Stimulated activated CD8-positive, alpha-beta memory T cell treated with anti-CD3 and anti-CD28 coated beads, Interleukin-2, amount 100 ng/mL, for 1 hour (primary cell): ENCODE data around the gene PLA2G4B.

ENCODE experiments used
- DNase-seq, 2 donors: peaks; one replicate each; pipeline ENCODE4 v3.0.0-alpha.2; 2020; ENCODE audit warnings: low read depth in 2 of 2

PLA2G4B gene

GRCh38 chr15:41838400-41838897 lies at the start of gene PLA2G4B:
TSS of gene PLA2G4B (plus strand) at chr15:41838847. CDS start at chr15:41838914, 67 bp downstream.
- no peak for DNase-seq

- no peak for DNase-seq
Observed at GRCh38 chr15:41789236-41789635, 49.4 kb upstream of the PLA2G4B start.

DNA sequence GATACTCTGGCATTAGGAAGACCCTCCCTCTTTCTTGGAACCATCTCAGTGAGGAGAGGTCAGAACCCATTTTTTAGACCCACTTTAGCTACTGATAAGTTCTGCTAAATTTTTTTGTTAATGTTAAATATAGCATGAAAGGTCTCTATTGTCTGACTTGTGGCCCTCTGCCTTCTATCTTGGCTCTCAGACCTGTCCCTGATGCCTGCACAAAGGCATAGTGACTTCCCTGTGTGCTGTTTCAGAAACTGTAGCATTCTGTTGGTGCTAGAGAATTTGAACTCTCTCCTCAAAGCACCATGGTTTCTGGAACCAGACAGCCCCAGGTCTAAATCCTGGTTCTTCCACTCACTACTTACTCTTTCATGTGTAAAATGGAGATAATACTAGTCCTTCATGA lies 49.0 kb upstream of the PLA2G4B start:
- DNase-seq: no peak

DNA sequence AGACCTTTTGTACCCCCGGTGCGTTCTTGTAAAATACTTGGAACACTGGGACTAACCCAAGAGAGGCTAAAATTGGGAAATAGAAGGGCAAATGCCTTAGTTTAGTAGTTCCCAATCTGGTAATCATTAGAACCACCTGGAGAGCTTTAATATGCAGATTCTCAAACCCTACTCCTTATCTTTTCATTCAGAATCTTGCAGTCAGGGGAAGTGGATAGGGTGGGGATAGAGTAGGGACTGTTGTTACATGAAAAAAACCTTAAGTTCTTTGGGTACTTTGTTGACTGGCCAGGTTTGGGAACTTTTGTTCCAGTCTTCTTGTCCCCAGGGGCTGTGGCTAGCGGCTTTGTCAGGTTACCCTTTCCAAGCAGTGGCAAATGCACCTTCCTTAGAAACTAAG lies 48.5 kb upstream of the PLA2G4B start:
- no peak for DNase-seq

- DNase-seq: no peak
Observed at GRCh38 chr15:41790756-41791546, 47.7 kb upstream of the PLA2G4B start.

- DNase-seq: no peak
Observed at GRCh38 chr15:41791547-41791937, 47.1 kb upstream of the PLA2G4B start.

DNA sequence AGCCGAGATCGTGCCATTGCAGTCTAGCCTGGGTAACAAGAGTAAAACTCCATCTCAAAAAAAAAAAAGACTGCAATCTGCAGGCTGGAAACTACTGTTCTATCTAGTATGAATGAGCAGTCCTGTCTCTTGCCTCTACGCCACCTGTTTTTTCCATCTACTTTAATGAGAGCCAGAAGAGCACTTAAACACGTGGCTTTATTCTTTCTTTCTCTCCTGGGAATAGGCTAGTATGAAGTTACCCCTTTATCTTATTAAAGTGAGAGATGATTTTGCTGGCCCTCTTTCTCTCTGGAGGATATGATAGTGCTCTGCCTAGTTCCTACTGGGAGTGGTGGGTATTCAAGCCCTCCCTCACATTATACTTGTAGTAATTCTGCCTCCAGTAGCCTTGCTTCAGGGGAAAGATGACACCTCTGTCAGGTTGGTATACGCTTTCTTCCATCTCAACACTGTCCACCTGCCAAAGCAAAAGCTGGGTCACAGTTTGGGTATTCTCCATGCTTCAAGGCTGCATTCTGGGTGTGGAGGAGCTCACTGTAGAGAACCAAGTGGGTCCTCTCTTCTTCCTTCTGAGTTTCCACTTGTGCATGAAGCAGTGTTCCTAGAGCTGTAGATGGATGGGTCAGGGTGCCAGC lies 46.5 kb upstream of the PLA2G4B start:
- DNase-seq: no peak

GRCh38 chr15:41794081-41794480 lies 44.6 kb upstream of the PLA2G4B start:
- DNase-seq: no peak

DNA sequence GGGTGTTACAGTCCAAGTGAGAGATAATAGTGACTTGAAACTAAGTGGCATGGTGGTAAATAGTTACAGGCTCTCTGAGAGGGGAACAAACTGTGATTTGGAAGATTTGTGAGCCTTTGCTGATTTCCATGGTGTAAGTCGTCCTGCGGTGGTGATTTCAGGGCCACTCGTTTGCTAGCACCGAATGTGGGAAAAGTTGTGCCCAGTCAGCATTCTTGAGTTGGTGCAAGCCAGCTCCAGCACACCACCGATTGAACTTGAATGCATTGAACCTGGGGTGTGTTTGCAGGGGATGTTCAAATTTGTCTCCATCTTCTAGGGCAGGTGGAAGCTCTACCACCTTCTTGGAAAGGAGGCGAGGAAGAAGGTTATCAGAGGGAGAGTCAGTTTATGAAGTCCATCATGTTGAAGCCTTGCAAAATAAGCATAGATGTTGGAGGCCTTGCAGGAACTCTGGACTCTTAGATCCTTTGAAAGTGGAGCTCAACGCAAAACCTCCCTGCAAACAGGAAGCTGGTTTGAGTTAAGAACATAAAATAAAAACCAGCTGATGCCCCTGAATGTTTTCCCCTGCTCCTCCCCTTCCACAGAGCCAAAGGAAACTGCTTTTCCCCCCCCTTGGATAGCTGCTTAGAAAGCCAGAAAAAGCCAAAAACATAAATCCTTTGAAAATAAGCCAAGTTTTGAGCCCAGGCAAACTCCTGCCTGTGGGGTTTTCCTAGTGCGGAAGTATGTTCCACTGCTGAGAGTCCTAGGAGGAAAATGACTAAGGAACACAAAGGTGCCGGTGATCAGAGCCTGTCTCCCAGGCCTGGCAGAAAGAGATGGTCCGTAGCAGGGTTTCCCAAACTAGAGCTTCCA lies 42.4 kb upstream of the PLA2G4B start:
- no peak for DNase-seq

DNA sequence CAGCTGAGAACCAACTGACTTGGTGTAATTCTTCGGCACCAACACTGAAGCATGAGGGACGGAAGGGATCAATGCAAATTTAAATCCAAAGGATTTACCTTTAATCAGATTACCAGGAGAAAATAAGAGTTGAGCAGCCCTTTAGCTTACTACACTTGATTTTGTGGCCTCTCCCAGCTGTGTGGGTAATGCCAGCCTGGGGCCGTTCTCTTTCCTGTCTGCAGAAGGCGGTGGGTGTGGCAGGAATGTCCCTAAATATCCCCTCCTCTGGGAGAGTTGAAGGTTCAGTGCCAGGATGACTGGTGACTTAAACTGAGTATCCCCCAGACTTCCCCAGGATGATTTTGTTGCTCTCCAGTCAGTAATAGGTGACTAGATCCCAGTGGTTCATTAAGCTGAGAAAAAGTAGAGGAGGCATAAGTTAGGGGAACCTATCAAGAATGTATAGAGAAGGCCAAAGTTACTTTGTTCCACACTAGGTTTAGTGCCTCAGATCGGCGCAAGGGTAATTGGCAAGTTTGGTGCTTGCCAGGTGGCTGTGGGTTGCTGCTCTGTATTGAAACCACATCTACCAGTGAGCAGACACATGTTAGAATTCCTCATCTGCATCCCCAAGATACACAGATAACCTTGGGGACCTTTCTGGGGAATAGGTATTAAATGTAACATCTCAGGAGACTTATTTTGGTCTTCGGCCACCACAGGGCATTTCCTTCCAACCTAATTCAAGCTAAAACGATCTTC lies 41.3 kb upstream of the PLA2G4B start:
- no peak for DNase-seq

DNA sequence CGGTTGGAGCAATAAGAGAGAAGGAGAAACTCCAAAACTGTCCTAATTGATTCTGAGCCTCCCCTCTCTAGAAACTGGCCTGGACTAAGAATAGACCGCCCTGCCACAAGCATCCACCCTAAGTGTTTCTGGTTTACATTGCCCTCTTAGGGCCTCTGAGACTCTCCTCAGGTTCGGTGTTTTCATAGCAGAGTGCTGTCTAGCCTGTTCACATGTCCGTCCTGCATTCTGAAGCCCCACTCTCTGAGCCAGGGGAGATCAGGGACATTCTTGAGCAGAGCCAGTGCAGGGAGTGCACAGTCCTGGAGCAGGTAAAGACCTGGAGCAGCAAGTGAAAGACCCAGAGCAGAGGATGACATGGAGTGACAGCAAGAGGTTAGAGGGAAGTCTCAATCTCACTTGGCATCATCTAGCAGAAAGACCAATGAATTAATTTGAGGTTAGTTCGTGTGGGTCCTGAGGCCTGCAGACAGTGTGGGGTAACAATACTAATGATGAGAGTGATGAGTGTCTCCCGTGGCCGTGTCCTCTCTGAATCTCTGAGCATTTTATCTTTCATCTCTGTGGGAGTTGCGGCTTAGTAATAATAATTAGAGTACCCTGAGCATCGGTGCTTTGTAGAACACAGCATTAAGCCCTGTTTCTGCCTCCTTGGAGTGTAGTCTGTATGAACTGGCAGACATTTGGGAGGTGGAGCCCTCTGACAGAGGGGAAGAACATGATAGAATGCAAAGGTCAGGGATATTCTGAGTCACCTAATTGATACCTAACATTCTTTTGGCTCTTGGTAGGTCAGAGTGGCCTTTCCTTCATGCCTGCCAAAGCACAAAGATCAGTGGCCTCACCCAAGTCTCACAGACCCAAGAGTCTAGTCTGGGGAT lies 39.8 kb upstream of the PLA2G4B start:
- no peak for DNase-seq

DNA sequence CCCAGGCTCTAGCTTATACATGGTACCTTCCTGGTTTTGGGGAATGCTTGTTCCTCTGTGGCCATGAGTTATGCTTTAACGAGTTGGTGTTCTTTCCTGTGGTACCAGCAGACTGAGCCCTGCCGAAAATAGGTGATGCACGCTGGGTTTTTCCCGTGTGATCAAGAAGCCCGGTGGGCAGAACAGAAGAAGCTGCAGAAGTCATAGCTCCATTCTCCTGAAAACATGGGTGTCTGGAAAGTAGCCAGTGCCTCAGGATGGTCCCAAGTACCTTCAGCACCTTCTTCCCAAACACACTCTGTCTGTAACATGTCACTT lies 39.2 kb upstream of the PLA2G4B start:
- DNase-seq: no peak

GRCh38 chr15:41801185-41801584 lies 37.5 kb upstream of the PLA2G4B start:
- DNase-seq: no peak

- no peak for DNase-seq
Observed at GRCh38 chr15:41801850-41802455, 36.7 kb upstream of the PLA2G4B start.

DNA sequence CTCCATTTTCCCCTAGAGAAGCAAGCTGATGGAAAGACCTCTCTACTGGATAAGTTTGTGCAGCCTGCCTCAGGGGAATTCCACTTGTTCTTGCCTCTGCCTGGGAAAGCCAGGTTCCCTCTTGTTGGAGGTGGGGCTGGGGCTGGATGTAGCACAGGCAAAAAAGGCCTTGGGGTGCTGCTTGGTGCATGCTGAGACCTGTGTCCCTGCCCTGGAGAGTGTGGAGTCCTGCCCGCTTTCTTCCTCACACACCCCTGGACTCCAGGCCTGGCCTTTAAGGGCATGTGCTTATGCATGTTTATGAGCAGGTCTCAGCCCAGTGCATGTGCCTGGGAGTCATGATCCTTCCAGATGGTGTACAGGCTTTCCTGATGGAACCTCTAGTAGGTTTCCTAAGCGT lies 34.3 kb upstream of the PLA2G4B start:
- DNase-seq: no peak

DNA sequence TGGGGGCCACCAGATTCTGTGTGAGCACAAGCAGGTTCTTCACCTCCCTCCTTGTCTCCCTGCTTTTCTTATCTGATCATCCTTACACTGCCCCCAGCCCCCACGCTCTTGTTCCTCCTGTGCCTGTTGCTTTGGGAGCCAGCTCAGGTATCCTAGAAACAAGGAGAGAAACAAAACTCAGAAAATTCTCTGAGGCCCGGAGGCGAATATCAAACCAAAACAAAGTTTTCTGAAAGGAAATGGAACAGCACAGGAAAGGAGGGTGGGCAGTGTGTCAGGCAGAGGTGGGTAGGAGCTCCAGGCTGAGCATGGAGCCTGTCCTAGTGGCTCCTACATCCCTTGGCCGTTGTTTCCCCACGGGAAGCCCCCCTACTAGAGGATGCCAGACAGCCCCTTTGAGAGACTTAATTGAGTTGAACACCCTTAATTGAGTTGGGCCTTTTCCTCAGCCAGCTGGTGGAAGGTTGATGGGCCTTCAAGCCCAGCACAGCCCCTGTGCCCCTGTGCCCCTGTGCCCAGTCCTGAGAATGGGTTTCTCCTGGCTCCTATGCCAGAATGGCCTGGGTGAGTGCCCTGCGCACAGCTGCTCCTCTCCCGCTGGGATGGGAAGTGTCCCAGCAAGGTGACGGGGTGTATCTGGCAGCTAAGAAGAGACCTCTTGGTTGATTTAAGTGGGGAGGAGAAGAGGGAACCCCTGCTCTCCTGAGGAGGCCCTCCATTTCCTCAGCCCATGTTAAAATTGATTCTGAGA lies 33.6 kb upstream of the PLA2G4B start:
- no peak for DNase-seq

- DNase-seq: no peak
Observed at GRCh38 chr15:41805711-41806110, 32.9 kb upstream of the PLA2G4B start.

GRCh38 chr15:41806291-41807181 lies 32.1 kb upstream of the PLA2G4B start:
- no peak for DNase-seq

DNA sequence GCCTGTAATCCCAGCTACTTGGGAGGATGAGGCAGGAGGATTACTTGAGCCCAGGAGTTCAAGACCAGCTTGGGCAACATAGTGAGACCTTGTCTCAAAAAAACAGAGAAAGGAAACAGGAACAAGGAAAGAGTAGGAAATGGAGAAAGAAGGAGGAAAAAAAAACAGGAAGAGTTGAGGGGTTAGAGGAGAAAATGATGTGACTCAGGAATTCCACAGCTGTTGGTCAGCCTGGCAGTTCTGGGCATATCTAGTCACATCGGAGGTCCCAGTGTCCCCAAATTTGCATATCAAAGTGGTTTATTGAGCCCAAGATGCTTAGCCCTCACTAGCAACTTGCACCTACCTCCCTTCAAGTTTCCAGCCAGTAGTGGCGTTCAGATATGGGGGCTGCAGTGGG lies 29.5 kb upstream of the PLA2G4B start:
- DNase-seq: no peak
